MCF 10A (cell line): Measurements from ENCODE around the gene MDN1. TPM values are rescaled to one million over a fixed set of nuclear protein-coding genes. Genes with fewer than 3 reads are reported as not detected.
A peak's percentile ranks its signal among the peaks of the same experiment; 100 is the strongest.

Experiments
- BruUV-seq: library from RNA; stranded (reverse); fragments of 400-500 nt; replicated peaks from 2 replicates; lab custom pipeline; 2021; lab: Mats Ljungman, UMichigan
- CTCF ChIA-PET: fragments of 300-600 bp; sonication (Branson Sonifier 250); formaldehyde crosslinking; extraction: SDS; loops from one replicate; lab custom pipeline; 2021; ENCODE audit warnings: antibody characterized with exemption, inconsistent platforms; lab: Yijun Ruan, JAX
- POLR2A ChIA-PET: fragments of 300-600, 350-650 bp; sonication (Branson Sonifier 250); formaldehyde crosslinking; extraction: SDS; loops from one replicate; lab custom pipeline; 2020; ENCODE audit warnings: antibody characterized with exemption, inconsistent platforms; lab: Yijun Ruan, JAX
- DNase-seq: peaks from one replicate; pipeline ENCODE4 v3.0.0-alpha.2; 2018; ENCODE audit not compliant: unreplicated experiment
- H3K27ac Mint-ChIP-seq: one replicate; pipeline ENCODE4 v1.8.0; 2022; ENCODE audit warnings: mild to moderate bottlenecking, low read depth, mixed read lengths; ENCODE audit not compliant: unreplicated experiment
- H3K27me3 Mint-ChIP-seq: one replicate; pipeline ENCODE4 v1.8.0; 2022; ENCODE audit warnings: mixed read lengths; ENCODE audit not compliant: insufficient read depth, unreplicated experiment
- H3K36me3 Mint-ChIP-seq: one replicate; pipeline ENCODE4 v1.8.0; 2022; ENCODE audit warnings: mild to moderate bottlenecking, moderate library complexity, mixed read lengths; ENCODE audit not compliant: insufficient read depth, unreplicated experiment
- H3K4me1 Mint-ChIP-seq: one replicate; pipeline ENCODE4 v1.8.0; 2022; ENCODE audit warnings: mixed read lengths; ENCODE audit not compliant: insufficient read depth, unreplicated experiment
- H3K4me3 Mint-ChIP-seq: one replicate; pipeline ENCODE4 v1.8.0; 2022; ENCODE audit warnings: mild to moderate bottlenecking, moderate library complexity, mixed read lengths; ENCODE audit not compliant: unreplicated experiment
- H3K9me3 Mint-ChIP-seq: one replicate; pipeline ENCODE4 v1.8.0; 2022; ENCODE audit warnings: mixed read lengths; ENCODE audit not compliant: unreplicated experiment
- intact Hi-C: fragments of 100-400 bp; cut with micrococcal nuclease; formaldehyde crosslinking; loops from 2 replicates; pipeline ENCODE4 v1.14.1; 2022
- total RNA-seq: library from RNA; stranded (reverse); gene quantifications from 2 replicates; pipeline ENCODE4 v1.2.3, GENCODE V29; 2022
- TF ChIP-seq, protein P1 (sequence below): fragments of 200-600 bp; IDR thresholded peaks from one replicate; pipeline ENCODE4 v1.8.0; 2022; ENCODE audit warnings: antibody characterized with exemption, mild to moderate bottlenecking; ENCODE audit not compliant: unreplicated experiment

Gene MDN1
- total RNA-seq, 1 experiment from 2014 or later: 39.2 TPM

- Mint-ChIP-seq H3K27ac (no peak overlapping the region), H3K4me3 (no peak overlapping the region), H3K36me3 (peaks cover 51% of the 10 kb centered on the region), H3K9me3 (no peaks in the 10 kb centered on the region), H3K4me1 (no peaks in the 10 kb centered on the region), H3K27me3 (no peaks in the 10 kb centered on the region)
- ChIA-PET CTCF (no interaction called here), POLR2A (no interaction called here)
- BruUV-seq: no TSS peak
- intact Hi-C loops: no loop called here
- DNase-seq: no peak
- TF ChIP-seq, protein P1, sequence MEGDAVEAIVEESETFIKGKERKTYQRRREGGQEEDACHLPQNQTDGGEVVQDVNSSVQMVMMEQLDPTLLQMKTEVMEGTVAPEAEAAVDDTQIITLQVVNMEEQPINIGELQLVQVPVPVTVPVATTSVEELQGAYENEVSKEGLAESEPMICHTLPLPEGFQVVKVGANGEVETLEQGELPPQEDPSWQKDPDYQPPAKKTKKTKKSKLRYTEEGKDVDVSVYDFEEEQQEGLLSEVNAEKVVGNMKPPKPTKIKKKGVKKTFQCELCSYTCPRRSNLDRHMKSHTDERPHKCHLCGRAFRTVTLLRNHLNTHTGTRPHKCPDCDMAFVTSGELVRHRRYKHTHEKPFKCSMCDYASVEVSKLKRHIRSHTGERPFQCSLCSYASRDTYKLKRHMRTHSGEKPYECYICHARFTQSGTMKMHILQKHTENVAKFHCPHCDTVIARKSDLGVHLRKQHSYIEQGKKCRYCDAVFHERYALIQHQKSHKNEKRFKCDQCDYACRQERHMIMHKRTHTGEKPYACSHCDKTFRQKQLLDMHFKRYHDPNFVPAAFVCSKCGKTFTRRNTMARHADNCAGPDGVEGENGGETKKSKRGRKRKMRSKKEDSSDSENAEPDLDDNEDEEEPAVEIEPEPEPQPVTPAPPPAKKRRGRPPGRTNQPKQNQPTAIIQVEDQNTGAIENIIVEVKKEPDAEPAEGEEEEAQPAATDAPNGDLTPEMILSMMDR: no peak
These were observed 17.1 kb upstream of the MDN1 start for GRCh38 chr6:89836639-89837222.

DNA sequence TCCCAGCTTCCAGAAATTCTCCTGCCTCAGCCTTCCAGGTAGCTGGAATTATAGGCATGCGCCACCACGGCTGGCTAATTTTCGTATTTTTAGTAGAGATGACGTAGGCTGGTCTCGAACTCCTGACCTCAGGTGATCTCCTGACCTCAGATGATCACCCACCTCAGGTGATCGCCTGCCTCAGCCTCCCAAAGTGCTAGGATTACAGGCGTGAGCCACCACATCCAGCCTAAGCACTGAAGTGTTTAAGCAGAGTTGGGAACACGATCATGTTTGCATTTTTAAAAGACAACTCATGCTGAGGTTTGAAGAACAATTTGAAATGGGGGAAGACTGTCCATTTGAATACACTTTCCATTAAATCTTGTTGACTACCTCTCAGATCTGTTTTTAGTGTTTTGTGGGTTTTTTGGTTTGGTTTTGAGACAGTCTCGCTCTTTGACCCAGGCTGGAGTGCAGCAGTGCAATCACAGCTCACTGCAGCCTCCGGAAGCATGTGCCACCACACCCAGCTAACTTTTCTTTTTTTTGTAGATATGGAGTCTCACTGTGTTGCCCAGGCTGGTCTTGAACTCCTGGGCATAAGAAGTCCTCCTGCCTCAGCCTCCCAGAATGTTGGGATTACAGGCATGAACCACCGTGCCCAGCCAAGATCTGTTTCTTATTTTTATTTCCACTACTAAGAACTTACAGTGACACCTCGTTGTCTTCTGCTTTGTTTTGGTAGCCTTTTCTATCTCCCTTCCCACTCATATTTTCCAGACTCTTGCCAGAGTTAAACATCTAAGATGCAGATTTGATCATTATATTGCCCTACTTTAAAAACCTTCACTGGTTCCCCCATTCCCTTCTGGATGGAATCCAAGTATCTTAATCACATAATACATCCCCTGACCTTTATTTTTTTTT lies 15.5 kb upstream of the MDN1 start:
- H3K27ac Mint-ChIP-seq: no peak overlapping the region
- intact Hi-C loops: no loop called here
- BruUV-seq: no TSS peak
- H3K4me1 Mint-ChIP-seq: peaks cover 7% of the 10 kb centered on the region
- no peak overlapping the region for H3K4me3 Mint-ChIP-seq
- no peaks in the 10 kb centered on the region for H3K9me3 Mint-ChIP-seq
- TF ChIP-seq, protein P1: no peak
- no peaks in the 10 kb centered on the region for H3K27me3 Mint-ChIP-seq
- ChIA-PET POLR2A (interaction anchor here (0.6 kb wide), 1 partner anchor 83 kb away, joined by 3 read pairs; no protein-coding TSS in a partner anchor), CTCF (interaction anchor here (0.6 kb wide), 1 partner anchor 11 kb away, joined by 5 read pairs; no protein-coding TSS in a partner anchor)
- DNase-seq: no peak
- peaks cover 64% of the 10 kb centered on the region for H3K36me3 Mint-ChIP-seq

DNA sequence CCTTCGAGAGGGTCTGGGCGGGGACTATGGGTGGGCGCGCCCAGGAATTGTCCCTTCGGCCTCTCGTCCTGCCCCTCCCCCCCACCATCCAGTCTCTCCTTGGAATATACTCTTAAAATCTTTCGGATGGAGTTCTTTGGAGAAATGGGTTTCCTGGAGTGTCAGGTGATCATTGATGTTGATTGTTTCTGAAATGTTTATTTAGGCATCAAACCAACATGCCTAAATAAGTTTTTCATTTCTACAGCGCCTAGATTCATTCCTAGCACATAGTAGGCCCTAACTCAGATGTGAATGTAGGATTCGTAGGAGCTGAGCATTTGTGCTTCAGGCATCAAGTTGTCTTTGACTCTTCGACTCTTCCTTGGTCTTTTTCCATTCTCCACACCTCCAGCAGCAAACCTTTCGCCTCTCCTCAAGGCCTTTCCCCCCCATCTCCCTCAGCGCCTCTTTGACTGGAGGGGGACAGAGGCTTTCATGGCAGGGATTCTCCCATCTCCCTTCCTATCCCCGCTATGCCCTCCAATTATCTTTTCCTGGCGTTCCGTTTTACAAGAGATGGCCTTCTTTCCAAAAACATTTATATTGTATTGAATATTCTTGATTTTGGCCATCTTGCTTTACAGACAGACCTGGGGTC lies 10.7 kb upstream of the MDN1 start:
- Mint-ChIP-seq H3K4me3 (peak overlapping the region; percentile 100), H3K4me1 (peaks cover 7% of the 10 kb centered on the region), H3K36me3 (peaks cover 31% of the 10 kb centered on the region), H3K27ac (peak overlapping the region; percentile 73), H3K9me3 (no peaks in the 10 kb centered on the region), H3K27me3 (no peaks in the 10 kb centered on the region)
- TF ChIP-seq, protein P1: no peak
- intact Hi-C loops: no loop called here
- POLR2A ChIA-PET: interaction anchor here (0.6 to 4.1 kb wide), 4 partner anchors 10 to 264 kb away, joined by 4 to 131 read pairs (median 6); partner anchors contain the start of genes LYRM2 and MDN1
- CTCF ChIA-PET: no interaction called here
- TSS peak; percentile 53 for BruUV-seq
- peak; percentile 16 for DNase-seq
